Activated CD8-positive, alpha-beta memory T cell treated with anti-CD3 and anti-CD28 coated beads for 24 hours (primary cell): ENCODE results near the gene SLC47A1.

Experiments
- DNase-seq: peaks from one replicate; pipeline ENCODE4 v3.0.0-alpha.2; 2020

Gene SLC47A1

GRCh38 chr17:19613979-19614378 lies 80.3 kb downstream of the SLC47A1 start:
- no peak for DNase-seq

GRCh38 chr17:19614900-19615299 lies 81.2 kb downstream of the SLC47A1 start:
- no peak for DNase-seq

- no peak for DNase-seq
Measured at GRCh38 chr17:19618015-19618414, 84.4 kb downstream of the SLC47A1 start.

- no peak for DNase-seq
Measured at GRCh38 chr17:19619705-19620325, 86.2 kb downstream of the SLC47A1 start.

GRCh38 chr17:19621697-19622096 lies 88.0 kb downstream of the SLC47A1 start:
- no peak for DNase-seq

- no peak for DNase-seq
Measured at GRCh38 chr17:19626079-19626478, 92.4 kb downstream of the SLC47A1 start.
